HG03175 (cell line): ENCODE results near the gene PKN2.

Experiments
- ATAC-seq: cut with Tn5 transposase; IDR thresholded peaks from one replicate; pipeline ENCODE4 v1.9.1; 2021; ENCODE audit warnings: mild to moderate bottlenecking, moderate library complexity; ENCODE audit not compliant: unreplicated experiment

The PKN2 gene

DNA sequence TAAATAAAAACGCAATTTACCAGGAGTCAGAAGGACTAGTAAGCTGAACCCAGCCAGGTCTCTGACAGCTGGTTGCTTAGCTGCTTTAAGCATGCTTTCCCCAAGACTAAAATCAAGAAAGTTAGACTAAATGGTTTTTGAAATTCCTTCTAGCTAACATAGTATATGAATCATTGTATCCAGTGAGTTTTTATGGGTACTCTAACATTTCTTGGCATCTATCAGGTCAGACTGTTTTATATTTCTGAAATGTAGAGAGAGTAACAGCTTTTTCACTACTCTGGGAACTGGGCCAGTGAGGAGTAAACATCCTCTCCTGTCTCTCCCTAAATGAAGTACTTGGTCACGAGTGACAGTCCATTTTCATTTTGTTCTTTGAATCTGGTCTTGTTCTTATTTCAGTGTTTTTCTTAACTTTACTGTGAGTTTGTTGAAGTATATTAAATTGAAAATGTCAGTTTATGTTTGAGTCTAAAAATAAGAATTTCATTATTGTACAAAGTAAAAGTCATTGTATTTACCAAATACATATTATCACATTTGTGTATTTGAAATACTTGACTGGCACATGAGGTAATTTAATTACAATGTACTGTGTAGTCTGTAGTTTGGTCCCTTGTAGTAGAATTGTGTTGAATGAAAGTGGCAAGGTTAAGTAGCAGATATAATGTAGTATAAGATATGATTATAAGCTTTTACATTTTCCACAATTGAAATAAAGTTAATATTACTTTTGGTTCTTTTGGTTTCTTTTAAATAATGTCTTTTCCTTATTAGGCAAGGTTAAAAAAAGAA is 47.6 kb downstream of the PKN2 start:
- ATAC-seq: no peak

DNA sequence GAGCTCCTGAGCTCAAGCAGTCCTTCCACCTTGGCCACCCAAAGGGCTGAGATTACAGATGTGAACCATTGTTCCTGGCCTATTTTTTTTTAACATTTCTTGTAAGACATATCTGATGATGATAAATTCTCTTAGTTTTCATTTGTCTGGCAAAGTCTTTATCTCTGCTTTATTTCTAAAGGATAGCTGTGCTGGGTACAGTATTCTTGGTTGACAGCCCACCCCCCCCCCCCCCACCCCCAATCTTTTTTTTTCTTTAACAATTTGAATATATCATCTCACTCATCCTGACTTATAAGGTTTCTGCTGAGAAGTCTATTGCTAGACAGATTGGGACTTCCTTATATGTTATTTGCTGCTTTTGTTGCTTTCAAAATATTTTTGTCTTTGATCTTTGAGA is 51.3 kb downstream of the PKN2 start:
- no peak for ATAC-seq

DNA sequence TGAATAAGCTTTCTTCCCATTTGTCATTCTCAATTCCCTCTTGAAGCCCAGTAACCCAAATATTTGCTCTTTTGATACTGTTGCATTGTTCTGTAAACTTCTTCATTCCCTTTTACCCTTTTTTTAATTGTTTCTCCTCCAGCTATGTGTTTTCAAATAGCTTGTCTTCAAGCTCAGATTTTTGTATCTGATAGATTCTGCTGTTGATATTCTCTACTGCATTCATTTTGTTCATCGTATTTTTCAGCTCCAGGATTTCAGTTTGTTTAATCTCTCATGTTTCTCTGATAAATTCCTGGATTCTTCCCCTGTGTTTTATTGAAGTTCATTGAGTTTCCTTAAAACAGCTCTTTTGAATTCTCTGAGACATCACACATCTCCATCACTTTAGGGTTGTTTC is 51.8 kb downstream of the PKN2 start:
- ATAC-seq: no peak

DNA sequence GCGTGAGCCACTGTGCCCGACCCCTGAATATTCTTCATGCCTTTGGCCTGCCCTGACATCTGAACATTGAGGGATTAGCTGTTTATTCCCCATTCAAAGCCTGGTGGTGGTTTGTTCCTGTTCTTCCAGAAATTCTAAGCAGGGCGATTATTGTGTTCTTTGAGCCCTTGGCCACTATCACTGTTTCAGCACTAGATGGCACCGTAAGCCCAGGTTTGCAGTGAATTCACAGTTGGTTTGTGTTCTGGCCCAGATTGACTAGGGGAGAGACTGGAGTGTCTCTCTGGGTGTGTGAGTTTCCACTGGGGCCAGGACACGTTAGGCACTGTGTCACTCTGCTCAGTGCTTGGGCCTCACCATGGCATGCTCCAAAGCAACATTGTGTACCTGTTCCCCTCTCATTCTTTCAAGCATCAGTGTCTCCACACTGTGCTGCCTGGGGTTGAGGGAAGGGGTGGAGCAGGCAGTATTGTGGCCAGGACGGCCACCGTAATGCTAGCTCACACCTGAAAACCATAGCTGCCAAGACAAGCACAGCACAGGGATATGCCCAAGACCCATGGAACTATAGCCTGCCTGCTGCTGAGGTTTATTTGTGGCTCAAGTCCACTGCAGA is 52.7 kb downstream of the PKN2 start:
- no peak for ATAC-seq

DNA sequence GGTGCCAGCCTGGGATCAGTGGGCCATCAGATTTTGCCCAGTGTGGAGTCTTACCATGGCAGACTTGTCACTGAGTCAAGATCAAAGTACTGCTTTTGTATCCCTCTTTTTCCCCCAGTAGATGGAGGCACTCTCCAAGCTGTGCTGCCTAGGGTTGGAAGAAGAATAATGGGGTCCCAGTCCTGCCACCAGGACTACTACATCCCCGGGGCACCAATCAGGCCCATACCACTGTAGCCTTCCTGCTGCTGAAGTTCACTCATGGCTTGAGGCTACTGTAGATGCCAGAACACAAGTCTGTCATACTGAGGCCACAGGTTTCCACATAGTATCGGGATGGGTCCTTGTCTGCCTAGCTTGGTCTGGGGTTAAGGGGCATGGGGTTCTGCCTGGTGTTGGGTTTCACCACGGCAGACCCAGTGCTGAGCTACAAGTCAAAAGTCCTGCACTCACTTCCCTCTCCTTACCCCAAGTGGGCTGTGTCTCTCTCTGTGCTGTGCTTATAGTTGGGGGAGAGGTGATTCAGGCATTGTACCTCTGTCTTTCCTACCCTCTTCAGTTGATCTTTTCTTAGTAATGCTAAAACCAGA is 53.4 kb downstream of the PKN2 start:
- no peak for ATAC-seq

DNA sequence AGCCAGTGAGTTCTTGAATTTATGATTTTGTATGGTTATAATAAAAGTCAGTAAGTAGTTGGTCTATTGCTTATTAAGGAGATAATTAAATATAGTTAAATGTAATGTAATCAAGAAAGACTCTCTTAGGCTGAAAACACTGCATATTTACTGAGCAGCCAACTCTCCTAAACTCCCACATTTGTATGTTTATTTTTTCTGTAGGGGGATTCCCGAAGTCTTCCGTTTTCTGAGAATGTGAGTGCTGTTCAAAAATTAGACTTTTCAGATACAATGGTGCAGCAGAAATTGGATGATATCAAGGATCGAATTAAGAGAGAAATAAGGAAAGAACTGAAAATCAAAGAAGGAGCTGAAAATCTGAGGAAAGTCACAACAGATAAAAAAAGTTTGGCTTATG is 56.7 kb downstream of the PKN2 start:
- no peak for ATAC-seq

DNA sequence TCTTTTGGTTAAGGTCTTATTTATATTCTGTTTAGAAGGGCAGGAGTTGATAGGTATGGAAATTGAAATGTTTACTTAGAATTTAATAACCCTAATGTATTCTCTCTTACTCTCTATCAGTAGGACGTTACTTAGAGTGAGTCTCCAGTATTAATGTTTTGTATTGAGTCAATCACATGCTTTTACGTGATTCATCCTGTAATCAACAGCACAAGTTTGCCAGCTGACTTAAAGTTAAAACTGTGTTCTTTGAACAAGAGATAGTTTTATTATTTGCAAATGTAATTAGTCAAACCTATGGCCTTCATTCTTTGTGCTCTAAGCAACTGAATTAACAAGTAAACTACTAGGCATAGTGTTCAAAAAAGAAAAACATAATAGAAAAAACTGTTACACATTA is 57.3 kb downstream of the PKN2 start:
- ATAC-seq: no peak

DNA sequence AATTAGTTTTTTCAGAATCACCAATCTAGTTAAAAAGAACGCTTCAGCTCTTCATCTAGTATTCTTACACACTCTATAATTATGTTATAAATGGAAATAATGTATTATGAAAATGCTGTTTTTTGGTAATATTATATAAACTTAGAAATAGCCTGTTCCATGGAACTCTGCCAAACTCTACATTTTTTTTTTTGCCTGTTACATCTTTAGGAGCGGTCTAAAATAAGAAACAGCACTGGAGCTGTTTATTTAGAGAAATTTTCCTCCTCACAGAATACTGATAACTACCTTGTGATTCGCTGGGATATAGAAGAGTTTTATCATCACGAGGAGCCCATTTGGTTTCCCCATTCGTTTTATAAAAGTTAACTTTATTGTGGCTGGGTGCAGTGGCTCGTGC is 58.5 kb downstream of the PKN2 start:
- ATAC-seq: no peak

DNA sequence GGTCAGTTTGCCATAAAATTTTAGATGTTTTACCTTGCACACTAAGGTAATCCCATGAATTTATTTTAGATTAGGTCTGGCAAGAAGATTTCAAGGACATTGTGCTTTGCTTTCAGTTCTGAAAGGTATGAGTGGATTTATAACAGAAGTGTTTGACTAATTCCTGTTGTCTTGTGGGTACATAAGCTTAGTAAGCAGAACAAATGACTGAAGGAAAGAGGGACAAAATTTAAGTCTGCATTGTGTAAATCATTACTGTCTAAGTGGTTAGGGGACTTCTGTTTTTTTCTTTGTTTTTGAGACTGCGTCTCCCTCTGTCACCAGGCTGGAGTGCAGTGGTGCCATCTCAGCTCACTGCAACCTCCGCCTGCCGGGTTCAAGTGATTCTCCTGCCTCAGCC is 60.1 kb downstream of the PKN2 start:
- no peak for ATAC-seq

DNA sequence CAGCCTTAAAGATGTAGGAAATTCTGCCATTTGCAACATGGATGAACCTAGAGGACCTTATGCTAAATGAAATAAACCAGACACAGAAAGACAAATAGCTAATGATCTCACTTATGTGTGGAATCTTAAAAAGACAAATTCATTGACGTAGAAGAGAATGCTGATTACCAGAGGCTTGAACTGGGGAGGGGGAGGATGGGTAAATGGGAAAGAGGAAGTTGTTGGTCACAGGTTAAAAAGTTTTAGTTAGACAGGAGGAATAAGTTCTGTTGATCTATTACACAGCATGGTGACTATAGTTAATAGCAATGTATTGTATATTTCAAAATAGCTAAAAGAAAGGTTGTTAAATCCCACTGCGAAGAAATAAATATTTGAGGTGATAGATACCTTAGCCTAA is 62.8 kb downstream of the PKN2 start:
- ATAC-seq: no peak

DNA sequence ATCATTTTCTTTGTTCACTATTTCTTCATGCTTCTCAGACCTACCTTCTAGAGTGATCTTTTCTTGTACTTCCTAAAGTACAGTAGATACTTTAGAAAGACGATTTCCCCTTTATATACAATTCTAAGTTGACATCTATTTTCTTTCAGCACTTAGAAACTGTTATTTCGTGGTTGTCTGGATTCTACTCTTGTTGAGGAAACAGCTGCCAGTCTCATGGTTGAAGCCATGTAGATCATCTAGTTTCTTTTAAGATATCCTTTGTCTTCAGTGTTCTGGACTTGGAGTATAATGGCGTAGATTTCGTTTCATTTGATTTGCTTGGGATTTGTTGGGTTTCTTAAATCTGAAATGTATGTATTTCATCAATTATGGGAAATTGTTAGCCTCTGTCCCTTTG is 67.6 kb downstream of the PKN2 start:
- no peak for ATAC-seq

DNA sequence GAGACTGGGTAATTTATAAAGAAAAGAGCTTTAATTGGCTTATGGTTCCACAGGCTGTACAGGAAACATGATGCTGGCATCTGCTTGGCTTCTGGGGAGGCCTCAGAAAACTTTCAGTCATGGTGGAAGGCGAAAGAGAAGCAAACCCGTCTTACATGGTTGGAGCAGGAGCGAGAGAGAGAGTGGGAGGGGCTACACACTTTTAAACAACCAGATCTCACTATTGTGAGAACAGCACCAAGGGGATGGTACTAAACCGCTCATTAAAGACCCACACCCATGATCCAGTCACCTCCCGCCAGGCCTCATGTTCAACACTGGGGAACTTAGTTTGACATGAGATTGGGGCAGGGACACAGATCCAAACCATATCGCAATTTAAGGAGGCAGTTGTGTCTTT is 69.4 kb downstream of the PKN2 start:
- ATAC-seq: no peak

DNA sequence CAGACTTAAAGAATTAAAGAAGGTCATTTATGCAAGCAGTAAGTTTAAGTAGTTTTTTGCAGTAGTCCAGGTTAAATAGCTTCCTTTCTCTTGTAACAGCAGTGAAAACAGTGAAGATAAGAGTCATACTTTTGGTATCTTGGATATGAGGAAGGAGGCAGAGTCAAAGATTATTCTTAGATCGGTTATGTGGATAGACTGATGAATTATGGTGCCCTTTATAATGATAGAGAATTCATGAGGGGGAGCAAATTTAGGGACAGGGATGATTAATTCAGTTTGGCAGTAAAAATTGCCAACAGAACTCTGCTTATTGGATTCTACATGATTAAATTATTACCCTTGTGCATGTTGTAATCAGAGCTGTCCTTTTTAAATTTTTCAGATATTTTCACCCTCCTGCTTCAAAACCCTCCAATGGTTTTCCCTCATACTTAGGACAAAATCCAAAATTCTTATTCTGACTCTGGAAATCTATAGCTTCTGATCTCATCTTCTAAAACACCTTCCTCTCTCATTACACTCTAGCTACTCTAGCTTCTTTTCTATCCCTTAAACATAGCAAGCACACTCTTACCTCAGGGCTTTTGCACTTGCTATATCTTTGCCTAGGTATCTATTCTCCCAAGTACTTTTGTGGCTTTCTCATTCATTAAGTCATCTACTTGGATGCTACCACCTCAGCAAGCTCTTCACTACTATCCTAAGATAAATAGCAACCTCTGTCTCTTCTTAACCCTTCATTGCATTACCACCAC is 79.8 kb downstream of the PKN2 start:
- no peak for ATAC-seq

DNA sequence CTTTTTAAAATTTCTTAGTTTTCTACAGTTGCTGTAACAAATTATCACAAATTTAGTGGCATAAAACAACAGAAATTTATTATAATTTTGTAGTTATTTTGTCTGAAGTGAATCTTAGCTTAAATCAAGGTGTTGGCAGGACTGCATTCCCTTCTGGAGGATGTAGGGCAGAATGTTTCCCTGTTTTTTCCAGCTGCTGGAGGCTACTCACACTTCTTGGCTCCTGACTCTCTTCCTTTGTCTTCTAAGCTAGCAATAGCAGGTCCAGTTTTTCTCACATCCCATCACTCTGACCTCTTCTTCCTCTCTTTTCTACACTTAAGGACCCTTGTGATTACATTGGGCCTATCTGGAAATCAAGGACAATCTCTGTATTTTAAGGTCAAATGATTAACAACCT is 84.1 kb downstream of the PKN2 start:
- no peak for ATAC-seq

DNA sequence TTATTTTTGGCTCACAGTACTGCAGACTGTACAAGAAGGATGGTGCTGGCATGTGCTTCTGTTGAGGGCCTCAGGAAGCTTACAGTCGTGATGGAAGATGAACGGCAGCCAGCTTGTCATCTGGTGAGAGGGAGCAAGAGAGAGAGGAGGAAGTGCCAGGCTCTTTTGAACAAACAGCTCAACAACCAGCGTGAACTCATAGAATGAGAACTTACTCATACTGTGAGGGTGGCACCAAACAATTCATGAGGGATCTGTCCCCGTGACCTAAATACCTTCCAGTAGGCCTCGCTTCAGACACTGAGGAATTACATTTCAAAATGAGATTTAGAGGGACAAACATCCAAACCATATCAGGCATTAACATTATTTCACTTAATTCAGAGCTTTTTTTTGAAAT is 84.7 kb downstream of the PKN2 start:
- no peak for ATAC-seq

DNA sequence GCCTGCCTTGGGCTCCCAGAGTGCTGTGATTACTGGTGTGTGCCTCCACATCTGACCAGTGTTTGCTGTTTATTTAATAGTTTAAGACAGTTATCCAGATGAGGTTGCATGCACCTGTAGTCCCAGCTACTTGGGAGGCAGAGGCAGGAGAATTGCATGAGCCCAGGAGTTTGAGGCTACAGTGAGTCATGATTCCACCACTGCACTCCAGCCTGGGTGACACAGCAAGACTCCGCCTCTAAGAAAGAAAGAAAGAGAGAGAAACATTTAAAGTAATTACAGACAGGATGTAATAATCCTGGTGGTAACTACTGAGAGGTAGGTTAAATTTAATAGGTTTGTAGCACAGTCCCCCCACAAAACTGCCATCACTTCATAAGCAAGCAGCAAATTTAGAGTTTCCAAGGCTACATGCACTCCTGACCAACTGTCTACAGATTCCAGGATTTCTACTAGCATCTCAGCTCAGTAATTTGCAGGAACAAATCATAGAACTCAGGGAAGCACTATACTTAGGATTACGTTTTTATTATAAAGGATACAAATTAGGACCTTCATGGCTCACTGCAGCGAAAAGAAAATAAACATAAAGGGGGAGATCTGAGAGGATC is 89.6 kb downstream of the PKN2 start:
- no peak for ATAC-seq

DNA sequence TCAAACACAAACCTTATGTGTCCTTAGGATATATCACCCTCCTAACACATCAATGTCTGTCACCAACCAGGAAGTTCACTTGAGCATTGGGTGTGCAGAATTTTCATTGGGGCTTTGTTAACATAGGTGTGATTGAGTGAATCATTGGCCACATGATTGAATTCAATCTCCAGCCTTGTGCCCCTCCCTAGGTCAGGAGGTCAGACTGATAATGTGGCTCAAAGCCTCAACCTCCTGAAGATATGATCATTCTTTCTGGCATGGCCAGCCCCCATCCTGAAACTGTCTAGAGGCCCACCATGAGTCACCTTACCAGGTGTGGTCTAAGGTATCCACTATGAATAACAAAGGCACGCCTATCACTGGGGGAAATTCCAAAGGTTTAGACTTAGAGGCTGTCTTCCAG is 90.1 kb downstream of the PKN2 start:
- no peak for ATAC-seq

DNA sequence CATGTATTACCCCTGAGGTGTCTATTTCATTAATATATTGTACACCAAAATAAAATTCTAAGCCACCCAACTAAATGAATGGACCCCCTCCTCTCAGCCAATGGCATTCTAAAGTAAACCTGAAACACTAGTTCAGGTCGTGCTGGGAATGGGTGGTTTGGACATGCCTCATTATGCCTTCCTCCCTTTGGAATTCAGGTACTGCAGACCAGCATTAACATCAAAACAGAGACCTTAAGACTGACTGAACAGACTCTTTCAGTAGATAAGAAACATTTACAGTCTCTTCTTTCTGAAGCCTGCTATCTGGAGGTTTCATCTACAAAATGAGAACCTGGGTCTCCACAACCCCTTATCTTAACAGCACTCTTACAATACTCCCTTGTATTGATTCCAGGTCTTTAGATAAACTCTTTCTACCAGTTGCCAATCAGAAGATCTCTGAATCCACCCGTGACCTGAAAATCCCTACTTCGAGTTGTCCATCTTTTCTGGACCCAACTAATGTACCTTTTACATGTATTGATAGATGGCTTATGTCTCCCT is 93.6 kb downstream of the PKN2 start:
- ATAC-seq: no peak

DNA sequence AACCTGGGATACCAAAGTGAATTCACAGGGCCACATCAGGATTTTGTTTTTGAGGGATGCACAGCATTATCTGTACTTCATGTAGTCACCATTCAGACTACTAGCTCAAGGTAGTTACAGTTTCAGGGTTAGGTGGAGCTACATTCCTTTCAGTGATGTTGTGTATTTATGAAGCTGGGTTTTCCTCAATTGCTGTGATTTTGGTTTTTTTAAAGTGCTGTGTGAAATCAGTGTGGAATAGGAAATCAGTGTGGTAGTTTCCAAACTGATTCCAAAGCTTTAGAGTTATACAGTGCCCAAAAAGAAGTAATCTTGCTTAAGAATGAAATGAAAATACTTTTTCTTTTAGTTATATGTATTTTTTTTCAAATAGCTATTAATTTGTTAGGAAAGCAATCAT is 95.8 kb downstream of the PKN2 start:
- ATAC-seq: no peak

DNA sequence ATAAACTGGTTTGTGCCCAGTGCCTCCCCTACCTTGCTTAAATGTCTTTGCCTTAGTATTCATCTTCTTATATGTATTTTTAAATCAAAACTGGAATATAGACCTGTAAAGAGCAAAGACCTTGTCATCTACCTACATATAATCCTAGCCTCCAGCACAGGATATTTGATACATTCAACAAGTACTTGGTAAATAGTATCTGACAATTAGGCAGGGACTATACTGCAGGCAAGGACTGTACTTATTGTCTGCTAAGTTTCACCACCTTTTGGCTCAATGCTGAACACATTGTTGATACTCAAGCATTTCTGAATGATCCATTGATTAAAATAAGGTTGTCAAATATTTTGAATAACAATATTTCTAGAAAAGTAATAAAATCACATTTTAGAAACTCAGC is 96.4 kb downstream of the PKN2 start:
- no peak for ATAC-seq

DNA sequence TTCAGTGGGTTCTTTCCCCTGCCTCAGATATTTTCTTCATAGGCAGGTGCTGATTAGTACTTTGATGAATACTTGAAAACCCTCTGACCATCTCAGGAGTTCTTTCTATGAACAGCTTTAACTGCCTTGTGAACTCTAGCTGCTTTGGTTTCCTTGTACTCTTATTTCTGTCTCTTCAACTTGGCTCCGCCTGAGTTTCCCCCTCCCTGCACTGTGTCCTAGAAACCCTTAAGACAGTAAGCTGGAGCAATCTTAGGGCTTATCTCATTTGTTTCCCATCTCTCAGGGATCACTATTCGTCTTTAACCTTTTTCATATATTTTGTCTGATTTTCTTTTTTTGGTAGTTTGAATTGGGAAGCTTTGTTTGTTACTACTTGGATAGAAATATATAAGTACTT is 99.1 kb downstream of the PKN2 start:
- ATAC-seq: no peak
